Neural progenitor cell (in vitro differentiated cells): ENCODE data around the gene FAM53A.

ENCODE experiments used
- EZH2 ChIP-seq: fragments of 200-600 bp; sonication (generic); IDR thresholded peaks from 2 replicates; pipeline ENCODE4 v1.6.1; 2017; ENCODE audit warnings: antibody characterized with exemption, mild to moderate bottlenecking, moderate library complexity
- TF ChIP-seq, protein P1 (sequence below): fragments of 200-600 bp; sonication (generic); IDR thresholded peaks from 2 replicates; pipeline ENCODE4 v1.5.1; 2017; ENCODE audit warnings: antibody characterized with exemption, mild to moderate bottlenecking

DNA sequence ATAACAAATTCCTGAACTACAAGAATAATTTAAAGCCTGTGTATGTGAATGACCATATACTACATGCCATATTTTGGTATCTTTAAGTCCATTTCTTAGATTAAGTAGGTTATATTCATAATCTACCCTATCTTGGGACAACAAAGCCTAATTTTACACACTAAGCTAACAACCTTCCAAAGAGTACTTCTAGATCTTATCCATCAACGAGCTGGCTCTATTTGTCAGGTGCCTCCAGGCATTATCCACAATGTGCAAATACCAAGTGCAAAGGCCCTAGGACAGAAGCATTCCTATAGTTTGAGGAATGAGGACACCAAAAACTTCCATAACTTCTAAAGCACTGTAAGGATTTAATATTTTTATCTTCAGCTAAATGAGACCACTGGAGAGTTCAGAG lies 24.5 kb upstream of the FAM53A start:
- TF ChIP-seq, protein P1, sequence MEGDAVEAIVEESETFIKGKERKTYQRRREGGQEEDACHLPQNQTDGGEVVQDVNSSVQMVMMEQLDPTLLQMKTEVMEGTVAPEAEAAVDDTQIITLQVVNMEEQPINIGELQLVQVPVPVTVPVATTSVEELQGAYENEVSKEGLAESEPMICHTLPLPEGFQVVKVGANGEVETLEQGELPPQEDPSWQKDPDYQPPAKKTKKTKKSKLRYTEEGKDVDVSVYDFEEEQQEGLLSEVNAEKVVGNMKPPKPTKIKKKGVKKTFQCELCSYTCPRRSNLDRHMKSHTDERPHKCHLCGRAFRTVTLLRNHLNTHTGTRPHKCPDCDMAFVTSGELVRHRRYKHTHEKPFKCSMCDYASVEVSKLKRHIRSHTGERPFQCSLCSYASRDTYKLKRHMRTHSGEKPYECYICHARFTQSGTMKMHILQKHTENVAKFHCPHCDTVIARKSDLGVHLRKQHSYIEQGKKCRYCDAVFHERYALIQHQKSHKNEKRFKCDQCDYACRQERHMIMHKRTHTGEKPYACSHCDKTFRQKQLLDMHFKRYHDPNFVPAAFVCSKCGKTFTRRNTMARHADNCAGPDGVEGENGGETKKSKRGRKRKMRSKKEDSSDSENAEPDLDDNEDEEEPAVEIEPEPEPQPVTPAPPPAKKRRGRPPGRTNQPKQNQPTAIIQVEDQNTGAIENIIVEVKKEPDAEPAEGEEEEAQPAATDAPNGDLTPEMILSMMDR: no peak
- no peak for TF ChIP-seq EZH2
